Testis (tissue), 2 donors: ENCODE results near the gene ANXA2R.

Experiments used
- CTCF ChIP-seq, 3 experiments: fragments of 450-650 bp in 2 of 3; fragments of 200-600 bp in 1 of 3; sonication (generic) in 1 of 3; IDR thresholded peaks; one replicate each; pipeline ENCODE4 v1.5.1; 2016 to 2019; ENCODE audit warnings: antibody characterized with exemption in 3 of 3, mild to moderate bottlenecking in 2 of 3, moderate library complexity in 1 of 3
- POLR2A ChIP-seq: fragments of 450-650 bp; IDR thresholded peaks from one replicate; pipeline ENCODE4 v1.6.1; 2017; ENCODE audit warnings: antibody characterized with exemption, mild to moderate bottlenecking, moderate library complexity

GRCh38 chr5:43061352-43062075 is 21.4 kb upstream of the ANXA2R start:
- no peak for TF ChIP-seq CTCF (IDR thresholded peaks at IDR 0.05)
- TF ChIP-seq POLR2A, result no peak
